NCI-H82 (cell line): ENCODE data around the gene SPATA31A7.
"Not testable (repeated sequence)": the region's sequence is repeated elsewhere in the genome, so short reads cannot be mapped to it uniquely, and the experiment has no call there.

Experiments
- DNase-seq: peaks from one replicate; lab custom pipeline; 2025; lab: John Stamatoyannopoulos, UW

Gene SPATA31A7

GRCh38 chr9:61189736-61190135 lies at the start of gene SPATA31A7:
Gene SPATA31A7 (plus strand): TSS chr9:61190036. CDS start chr9:61190065, 29 bp downstream.
- not testable (repeated sequence) for DNase-seq

GRCh38 chr9:61226438-61226837 lies 36.6 kb downstream of the SPATA31A7 start:
- not testable (repeated sequence) for DNase-seq
